ENCODE results near the gene TRIM73. TPM values are rescaled to one million over a fixed set of nuclear protein-coding genes. Genes with fewer than 3 reads are reported as not detected.

Gene TRIM73
- total RNA-seq: 0.08 TPM in 1 of 2 replicates, not detected in the other

GRCh38 chr7:75395329-75395728, at the start of gene TRIM73:
Gene TRIM73 (plus strand): TSS chr7:75395629. CDS start chr7:75398934, 3,305 bp downstream.

Other genes starting within 250 kb of the TRIM73 start
- gene POM121C, start 90.7 kb downstream of the TRIM73 start, total RNA-seq: 7.7 and 8.1 TPM in 2 replicates
- gene SPDYE5, start 96.7 kb downstream of the TRIM73 start, total RNA-seq: not detected in 2 replicates

Measured in hair follicular keratinocyte (primary cell).